Panc1 (cell line): ENCODE data around the gene CMIP. TPM values are rescaled to one million over a fixed set of nuclear protein-coding genes. Genes with fewer than 3 reads are reported as not detected.

ENCODE experiments used
- ATAC-seq: fragments of 200-7000 bp; cut with Tn5 transposase; 2 replicates; pipeline ENCODE4 v1.9.1; 2020; ENCODE audit warnings: mild to moderate bottlenecking, moderate library complexity
- BruUV-seq: library from RNA; stranded (reverse); fragments of 400-500 nt; replicated peaks from 2 replicates; lab custom pipeline; 2021; lab: Mats Ljungman, UMichigan
- CTCF ChIA-PET: fragments of 300-600 bp; sonication (Branson Sonifier 250); formaldehyde crosslinking; loops from one replicate; lab custom pipeline; 2022; ENCODE audit warnings: antibody characterized with exemption; lab: Charles Lee
- POLR2A ChIA-PET: fragments of 300-600 bp; sonication (Branson Sonifier 250); formaldehyde crosslinking; loops from one replicate; lab custom pipeline; 2022; ENCODE audit warnings: antibody characterized with exemption; lab: Charles Lee
- DNase-seq: peaks from one replicate; pipeline ENCODE4 v3.0.0-alpha.2; 2010; ENCODE audit warnings: low read depth, low spot score
- H3K27ac ChIP-seq: 2 replicates; pipeline ENCODE4 v1.5.1; 2011; ENCODE audit warnings: mild to moderate bottlenecking, low read length, inconsistent platforms
- H3K27me3 ChIP-seq: fragments of 200-500 bp; sonication (Bioruptor generic); 2 replicates; pipeline ENCODE4 v1.6.0; 2014; ENCODE audit warnings: low read length, inconsistent platforms; ENCODE audit not compliant: control insufficient read depth, insufficient read depth
- H3K36me3 ChIP-seq: fragments of 200-500 bp; sonication (Bioruptor generic); 2 replicates; pipeline ENCODE4 v1.5.1; 2014; ENCODE audit warnings: inconsistent platforms, mild to moderate bottlenecking, low read length, moderate library complexity; ENCODE audit not compliant: control insufficient read depth, insufficient read depth
- H3K4me1 ChIP-seq: 2 replicates; pipeline ENCODE4 v1.5.1; 2011; ENCODE audit warnings: inconsistent platforms, mild to moderate bottlenecking, low read length, moderate library complexity; ENCODE audit not compliant: control insufficient read depth, insufficient read depth
- H3K4me3 ChIP-seq, 2 experiments: 2 replicates each; pipeline ENCODE4 v1.5.1; 2011 to 2012; ENCODE audit warnings: low read depth in 2 of 2, low read length in 2 of 2, mild to moderate bottlenecking in 2 of 2, inconsistent platforms in 1 of 2, moderate library complexity in 1 of 2
- H3K9me3 ChIP-seq: fragments of 200-500 bp; sonication (Bioruptor generic); 2 replicates; pipeline ENCODE4 v1.5.1; 2014; ENCODE audit warnings: low read depth, mild to moderate bottlenecking, inconsistent platforms, low read length, moderate library complexity; ENCODE audit not compliant: control insufficient read depth, insufficient read depth
- POLR2AphosphoS5 ChIP-seq: IDR thresholded peaks from 2 replicates; pipeline ENCODE4 v1.6.1; 2012; ENCODE audit warnings: mild to moderate bottlenecking, low read depth, low read length, moderate library complexity
- SIN3A ChIP-seq: IDR thresholded peaks from 2 replicates; pipeline ENCODE4 v1.6.1; 2012; ENCODE audit warnings: low read depth, mild to moderate bottlenecking, low read length, moderate library complexity, borderline replicate concordance; ENCODE audit not compliant: insufficient read depth
- TCF7L2 ChIP-seq: IDR thresholded peaks from 2 replicates; pipeline ENCODE4 v1.6.1; 2011; ENCODE audit warnings: mild to moderate bottlenecking, low read depth, low read length, inconsistent platforms
- in situ Hi-C: cut with HindIII; loops from 2 replicates; pipeline ENCODE4 v1.10.0; 2016; ENCODE audit warnings: low sequenced_read_pairs, low pct_unique_long_range_greater_than_20kb
- intact Hi-C: fragments of 100-400 bp; cut with micrococcal nuclease; formaldehyde crosslinking; loops from one replicate; pipeline ENCODE4 v1.10.0; 2022; ENCODE audit not compliant: unreplicated experiment
- total RNA-seq: library from RNA; stranded (reverse); gene quantifications from one replicate; pipeline ENCODE4 v1.2.1, GENCODE V29; 2021; ENCODE audit not compliant: unreplicated experiment
- TF ChIP-seq, protein P1 (sequence below): fragments of 450-650 bp; IDR thresholded peaks from 2 replicates; pipeline ENCODE4 v1.5.1; 2017; ENCODE audit warnings: mild to moderate bottlenecking
- TF ChIP-seq, protein P2 (sequence below), 2 experiments: IDR thresholded peaks; 2 replicates each; pipeline ENCODE4 v1.6.1; 2011 to 2012; ENCODE audit warnings: low read depth in 2 of 2, control low read depth in 1 of 2, low read length in 1 of 2, mild to moderate bottlenecking in 1 of 2, moderate library complexity in 1 of 2; ENCODE audit not compliant: insufficient read depth in 1 of 2

Gene CMIP
- total RNA-seq, 1 experiment from 2014 or later = 49.7 TPM

DNA sequence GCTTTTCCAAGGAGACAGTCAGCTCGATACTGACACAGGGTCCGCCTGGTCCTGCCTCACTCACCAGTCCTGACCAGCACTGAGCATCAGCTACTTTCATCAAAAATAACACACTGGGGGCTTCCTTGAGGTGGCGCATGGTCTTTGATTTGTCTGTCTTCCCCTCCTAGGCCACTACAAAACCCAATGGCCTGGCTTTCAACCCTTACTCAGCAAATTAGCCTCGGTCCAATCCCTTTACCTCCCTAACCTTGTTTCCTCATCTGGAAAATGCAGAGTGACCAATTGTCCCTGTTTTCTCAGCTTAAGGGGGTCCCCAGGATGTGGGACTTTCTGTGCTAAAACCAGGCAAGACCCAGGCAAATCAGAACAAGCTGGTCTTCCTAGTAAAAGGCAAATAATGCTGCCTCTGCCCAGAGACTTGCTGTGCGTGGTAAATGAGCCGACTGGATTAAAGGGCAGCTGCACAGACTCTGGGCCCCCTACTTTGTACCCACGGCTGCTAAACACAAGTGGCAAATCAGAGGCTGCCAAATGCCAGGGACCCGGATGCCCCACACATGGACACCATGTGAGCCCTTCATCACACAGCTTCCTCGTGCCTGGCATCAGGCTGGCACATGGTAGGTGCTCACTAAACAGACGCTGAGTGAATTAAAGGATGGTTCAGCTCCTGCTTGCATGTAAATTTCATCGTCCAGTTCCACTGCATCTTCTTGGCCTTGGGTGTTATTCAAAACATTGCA lies 31.2 kb upstream of the CMIP start:
- TF ChIP-seq, protein P1, sequence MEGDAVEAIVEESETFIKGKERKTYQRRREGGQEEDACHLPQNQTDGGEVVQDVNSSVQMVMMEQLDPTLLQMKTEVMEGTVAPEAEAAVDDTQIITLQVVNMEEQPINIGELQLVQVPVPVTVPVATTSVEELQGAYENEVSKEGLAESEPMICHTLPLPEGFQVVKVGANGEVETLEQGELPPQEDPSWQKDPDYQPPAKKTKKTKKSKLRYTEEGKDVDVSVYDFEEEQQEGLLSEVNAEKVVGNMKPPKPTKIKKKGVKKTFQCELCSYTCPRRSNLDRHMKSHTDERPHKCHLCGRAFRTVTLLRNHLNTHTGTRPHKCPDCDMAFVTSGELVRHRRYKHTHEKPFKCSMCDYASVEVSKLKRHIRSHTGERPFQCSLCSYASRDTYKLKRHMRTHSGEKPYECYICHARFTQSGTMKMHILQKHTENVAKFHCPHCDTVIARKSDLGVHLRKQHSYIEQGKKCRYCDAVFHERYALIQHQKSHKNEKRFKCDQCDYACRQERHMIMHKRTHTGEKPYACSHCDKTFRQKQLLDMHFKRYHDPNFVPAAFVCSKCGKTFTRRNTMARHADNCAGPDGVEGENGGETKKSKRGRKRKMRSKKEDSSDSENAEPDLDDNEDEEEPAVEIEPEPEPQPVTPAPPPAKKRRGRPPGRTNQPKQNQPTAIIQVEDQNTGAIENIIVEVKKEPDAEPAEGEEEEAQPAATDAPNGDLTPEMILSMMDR = no peak
- TF ChIP-seq POLR2AphosphoS5 = no peak
- TF ChIP-seq, protein P2, sequence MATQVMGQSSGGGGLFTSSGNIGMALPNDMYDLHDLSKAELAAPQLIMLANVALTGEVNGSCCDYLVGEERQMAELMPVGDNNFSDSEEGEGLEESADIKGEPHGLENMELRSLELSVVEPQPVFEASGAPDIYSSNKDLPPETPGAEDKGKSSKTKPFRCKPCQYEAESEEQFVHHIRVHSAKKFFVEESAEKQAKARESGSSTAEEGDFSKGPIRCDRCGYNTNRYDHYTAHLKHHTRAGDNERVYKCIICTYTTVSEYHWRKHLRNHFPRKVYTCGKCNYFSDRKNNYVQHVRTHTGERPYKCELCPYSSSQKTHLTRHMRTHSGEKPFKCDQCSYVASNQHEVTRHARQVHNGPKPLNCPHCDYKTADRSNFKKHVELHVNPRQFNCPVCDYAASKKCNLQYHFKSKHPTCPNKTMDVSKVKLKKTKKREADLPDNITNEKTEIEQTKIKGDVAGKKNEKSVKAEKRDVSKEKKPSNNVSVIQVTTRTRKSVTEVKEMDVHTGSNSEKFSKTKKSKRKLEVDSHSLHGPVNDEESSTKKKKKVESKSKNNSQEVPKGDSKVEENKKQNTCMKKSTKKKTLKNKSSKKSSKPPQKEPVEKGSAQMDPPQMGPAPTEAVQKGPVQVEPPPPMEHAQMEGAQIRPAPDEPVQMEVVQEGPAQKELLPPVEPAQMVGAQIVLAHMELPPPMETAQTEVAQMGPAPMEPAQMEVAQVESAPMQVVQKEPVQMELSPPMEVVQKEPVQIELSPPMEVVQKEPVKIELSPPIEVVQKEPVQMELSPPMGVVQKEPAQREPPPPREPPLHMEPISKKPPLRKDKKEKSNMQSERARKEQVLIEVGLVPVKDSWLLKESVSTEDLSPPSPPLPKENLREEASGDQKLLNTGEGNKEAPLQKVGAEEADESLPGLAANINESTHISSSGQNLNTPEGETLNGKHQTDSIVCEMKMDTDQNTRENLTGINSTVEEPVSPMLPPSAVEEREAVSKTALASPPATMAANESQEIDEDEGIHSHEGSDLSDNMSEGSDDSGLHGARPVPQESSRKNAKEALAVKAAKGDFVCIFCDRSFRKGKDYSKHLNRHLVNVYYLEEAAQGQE (IDR thresholded peaks at IDR 0.05; ENCODE audit: insufficient read depth in 1 of 2, low read depth in 2 of 2, low read length in 1 of 2) = no peak
- no peak for TF ChIP-seq SIN3A
- TF ChIP-seq TCF7L2 = no peak
- H3K9me3 ChIP-seq = no peaks in the 10 kb centered on the region
- in situ Hi-C loops = no loop called here
- H3K27me3 ChIP-seq = no peaks in the 10 kb centered on the region
- peaks cover 13% of the 10 kb centered on the region for H3K4me1 ChIP-seq
- BruUV-seq = no TSS peak
- H3K36me3 ChIP-seq = no peaks in the 10 kb centered on the region
- DNase-seq (no peak), ATAC-seq (no peak)
- intact Hi-C loops = no loop called here
- H3K4me3 ChIP-seq = no peak overlapping the region
- POLR2A ChIA-PET = interaction anchor here (0.6 kb wide), 1 partner anchor 327 kb away, joined by 8 read pairs; no protein-coding TSS in a partner anchor
- H3K27ac ChIP-seq = no peak overlapping the region
- CTCF ChIA-PET = no interaction called here

DNA sequence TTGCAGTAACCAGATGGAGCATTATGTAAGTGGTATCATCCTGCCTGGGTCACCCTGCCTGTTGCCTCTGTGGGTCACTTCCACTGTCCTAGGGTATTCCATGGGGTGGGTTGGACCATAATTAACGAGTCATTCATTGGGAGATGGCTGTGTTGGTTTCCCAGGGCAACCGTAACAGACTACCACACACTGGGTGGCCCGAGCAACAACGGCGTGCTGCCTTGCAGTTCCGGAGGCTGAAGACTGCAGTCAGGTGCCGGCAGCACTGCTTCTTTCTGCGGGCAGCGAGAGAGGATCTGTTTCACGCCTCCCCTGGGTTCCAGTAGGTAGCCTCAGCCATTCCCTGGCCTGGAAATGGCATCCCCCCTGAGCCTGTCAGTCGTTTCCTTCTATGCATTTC lies 28.9 kb upstream of the CMIP start:
- no peaks in the 10 kb centered on the region for H3K9me3 ChIP-seq
- in situ Hi-C loops = no loop called here
- H3K4me3 ChIP-seq = no peak overlapping the region
- H3K27me3 ChIP-seq = no peaks in the 10 kb centered on the region
- intact Hi-C loops = no loop called here
- BruUV-seq = no TSS peak
- TF ChIP-seq, protein P2 (IDR thresholded peaks at IDR 0.05; ENCODE audit: insufficient read depth in 1 of 2, low read depth in 2 of 2, low read length in 1 of 2) = no peak
- TF ChIP-seq SIN3A (no peak), TCF7L2 (no peak), POLR2AphosphoS5 (no peak)
- TF ChIP-seq, protein P1 = no peak
- no peak for ATAC-seq
- ChIA-PET POLR2A (no interaction called here), CTCF (no interaction called here)
- H3K36me3 ChIP-seq = no peaks in the 10 kb centered on the region
- DNase-seq = no peak
- H3K27ac ChIP-seq = no peak overlapping the region
- H3K4me1 ChIP-seq = peaks cover 11% of the 10 kb centered on the region
